NCI-H146 treated with DMSO at 0.1 percent for 48 hours (cell line): Measurements from ENCODE around the gene JUND.
A peak's percentile ranks its signal among the peaks of the same experiment; 100 is the strongest.

Experiments used
- DNase-seq: peaks from one replicate; lab custom pipeline; 2025; ENCODE audit not compliant: unreplicated experiment; lab: John Stamatoyannopoulos, UW

Gene JUND

DNA sequence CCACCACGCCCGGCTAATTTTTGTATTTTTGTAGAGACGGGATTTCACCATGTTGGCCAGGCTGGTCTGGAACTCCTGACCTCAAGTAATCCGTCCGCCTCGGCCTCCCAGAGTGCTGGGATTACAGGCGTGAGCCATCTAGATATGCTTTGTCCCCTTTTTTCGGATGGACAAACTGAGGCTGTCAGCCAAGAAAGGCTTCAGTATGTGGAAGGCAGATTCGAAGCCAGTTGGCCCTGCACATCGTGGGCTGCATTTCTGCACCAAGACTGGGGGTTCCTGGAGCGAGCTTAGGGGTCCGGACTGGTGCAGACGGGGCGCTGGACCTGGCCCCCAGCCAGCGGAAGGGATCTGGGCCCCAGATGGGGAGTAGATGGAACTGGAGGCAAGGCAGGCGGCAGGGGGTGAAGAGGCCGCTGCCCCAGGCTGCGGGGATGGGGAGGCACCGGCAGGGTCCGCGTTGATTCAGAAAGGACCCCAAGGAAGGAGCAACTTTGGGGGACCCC lies 9.7 kb upstream of the JUND start:
- no peak for DNase-seq

DNA sequence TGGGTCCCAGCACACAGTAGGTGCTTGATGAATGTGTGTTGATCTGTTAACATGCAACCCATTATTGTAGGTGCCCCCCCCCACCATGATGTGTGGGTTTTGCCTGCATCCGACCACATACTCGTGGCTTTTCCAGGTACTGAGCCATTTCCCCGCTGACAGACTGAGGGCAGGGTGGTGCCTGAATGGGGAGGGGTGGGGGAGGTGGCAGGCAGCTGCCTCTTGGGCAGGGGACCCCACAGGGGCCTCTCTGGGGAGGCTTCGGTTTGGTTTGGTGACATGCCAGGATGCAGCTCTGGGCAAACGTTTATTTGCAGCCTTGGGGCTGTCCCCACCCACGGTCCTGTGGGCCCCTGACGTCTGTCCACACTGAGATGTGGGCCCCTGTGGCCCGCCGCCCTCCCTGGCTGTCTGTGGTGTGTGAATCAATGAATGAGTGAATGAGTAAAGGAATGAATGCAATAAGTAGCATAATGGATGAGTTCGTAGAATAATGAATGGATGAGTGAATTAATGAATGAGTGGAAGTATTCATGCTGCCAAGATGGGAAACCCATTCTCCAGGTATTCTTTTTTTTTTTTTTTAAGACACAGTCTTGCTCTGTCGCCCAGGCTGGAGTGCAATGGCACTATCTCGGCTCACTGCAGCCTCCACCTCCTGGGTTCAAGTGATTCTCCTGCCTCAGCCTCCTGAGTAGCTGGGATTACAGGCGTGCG lies 9.0 kb upstream of the JUND start:
- no peak for DNase-seq

DNA sequence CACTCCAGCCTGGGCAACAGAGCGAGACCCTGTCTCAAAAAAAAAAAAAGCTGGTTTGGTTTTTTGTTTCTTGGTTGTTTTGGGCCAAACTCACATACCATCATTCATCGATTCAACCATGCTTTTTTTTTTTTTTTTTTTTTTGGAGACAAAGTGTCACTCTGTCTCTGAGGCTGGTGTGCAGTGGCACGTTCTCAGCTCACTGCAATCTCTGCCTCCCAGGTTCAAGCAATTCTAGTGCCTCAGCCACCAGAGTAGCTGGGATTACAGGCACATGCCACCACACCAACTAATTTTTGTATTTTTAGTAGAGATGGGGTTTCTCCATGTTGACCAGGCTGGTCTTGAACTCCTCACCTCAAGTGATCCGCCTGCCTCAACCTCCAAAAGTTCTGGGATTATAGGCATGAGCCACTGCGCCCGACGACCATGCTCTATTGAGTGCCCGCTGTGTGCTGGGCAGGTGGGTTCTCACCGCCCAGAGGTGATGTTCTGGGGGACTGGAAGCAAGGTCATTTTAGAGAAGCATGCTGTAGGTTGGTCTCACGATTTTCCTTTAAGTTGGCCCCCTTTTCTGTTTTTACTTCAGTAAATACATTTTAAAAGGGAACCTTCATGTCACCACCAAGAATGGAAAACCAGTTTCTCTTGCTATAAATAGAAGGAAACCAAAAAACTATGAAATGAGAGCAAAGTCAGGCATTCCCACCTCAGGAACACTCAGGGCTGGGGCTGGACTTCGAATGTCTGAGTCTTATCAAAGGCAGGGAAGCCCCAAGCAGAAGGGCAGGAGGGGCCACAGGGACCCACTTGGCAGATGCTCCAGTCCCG lies 8.3 kb upstream of the JUND start:
- no peak for DNase-seq

DNA sequence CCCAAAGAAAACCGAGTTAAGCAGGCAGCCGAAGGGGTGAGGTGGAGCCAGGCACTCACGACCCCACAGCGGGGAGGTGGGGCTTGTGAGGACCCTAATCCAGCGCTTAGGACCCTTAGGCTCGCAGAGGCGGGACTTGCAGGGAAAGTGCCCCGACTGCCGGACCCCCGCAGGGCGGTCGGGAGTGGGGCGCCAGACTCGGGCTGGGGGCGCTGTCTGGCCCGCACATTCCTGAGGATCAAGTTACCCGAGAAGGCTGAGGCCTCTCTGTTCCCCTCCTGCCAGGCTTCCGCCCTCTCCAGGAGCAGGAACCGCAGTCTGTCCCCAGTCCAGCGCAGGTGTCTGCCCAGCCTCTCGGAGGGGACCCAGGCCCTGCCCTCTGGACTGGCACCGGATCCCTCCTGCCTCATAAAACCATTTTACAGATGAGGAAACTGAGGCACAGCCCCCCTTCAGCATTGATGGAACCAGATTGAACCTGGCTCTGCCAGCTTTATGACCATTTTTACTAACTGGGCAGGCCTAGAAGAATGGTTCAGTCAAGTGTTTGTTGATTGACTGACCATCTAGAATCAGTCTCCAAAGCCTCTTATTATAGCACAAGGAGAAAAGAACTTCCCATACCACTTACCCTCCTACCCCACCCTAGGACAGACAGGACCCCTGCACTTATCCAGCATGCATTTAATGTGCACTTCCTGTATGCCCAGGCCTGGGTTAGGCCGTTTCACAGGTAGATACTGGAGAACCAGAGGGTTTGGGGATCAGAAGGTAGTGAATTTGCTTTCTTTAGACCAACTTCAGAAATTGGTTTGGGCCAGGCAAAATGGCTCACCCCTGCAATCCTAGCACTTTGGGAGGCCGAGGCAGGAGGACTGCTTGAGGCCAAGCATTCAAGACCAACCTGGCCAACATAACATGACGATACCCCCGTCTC lies 6.7 kb upstream of the JUND start:
- DNase-seq = no peak

DNA sequence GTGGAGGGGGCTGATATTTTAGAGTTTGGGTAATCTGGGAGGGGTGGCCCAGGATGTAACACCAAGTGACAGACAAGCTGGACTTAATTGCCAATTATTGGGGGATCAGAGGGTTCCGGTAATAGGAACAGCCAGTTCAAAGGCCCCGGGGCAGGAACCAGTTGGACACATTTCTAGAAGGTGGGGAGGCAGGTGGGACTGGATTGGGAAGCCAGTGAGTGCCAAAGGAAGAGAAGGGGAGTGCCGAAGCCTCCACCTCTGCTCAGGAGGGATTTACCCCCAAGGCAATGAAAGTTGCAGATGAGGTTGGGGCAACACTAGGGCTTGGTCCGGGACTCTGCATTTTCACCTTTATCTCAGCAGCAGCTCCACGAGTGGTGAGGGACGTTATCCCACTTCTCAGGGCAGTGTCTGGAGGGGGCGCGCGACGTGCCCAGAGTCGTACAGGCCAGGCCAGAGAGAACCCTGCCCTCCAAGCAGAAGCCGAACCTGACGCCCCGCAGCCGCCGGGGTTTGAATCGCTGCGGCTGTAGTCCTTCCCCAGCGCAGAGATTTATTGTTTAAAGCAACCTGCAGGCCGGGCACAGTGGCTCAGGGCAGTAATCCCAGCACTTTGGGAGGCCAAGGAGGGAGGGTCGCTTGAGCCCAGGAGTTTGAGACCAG lies 5.7 kb upstream of the JUND start:
- no peak for DNase-seq

DNA sequence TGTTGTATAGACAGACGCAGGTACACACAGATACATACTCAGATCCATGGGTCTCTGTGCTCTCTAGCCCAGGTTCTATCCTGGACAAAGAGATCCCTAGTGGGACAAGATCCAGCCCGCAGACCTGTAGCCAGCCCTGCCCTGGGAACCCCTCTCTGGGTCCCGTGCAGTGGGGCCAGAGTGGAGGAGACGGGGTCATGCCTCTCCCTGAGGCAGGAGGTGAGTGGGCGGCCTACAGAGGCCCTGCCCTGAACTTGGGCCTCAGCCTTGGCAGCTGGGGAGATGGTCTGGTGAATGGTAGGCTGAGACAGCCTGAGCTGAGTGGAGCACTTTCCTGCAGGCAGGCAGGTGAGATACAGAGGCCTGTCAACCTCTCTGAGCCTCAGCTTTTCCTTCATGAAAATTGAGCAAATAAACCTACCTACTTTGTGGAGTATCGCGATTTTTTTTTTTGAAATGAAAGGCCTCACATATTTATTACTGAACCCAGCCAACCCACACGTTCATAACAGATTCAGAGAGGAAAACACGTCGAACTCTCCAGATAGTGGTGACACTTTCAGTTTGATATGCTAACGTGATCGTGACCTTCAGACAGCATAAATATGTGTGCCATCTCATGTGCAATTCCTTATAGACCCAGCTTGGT lies 3.4 kb upstream of the JUND start:
- no peak for DNase-seq

DNA sequence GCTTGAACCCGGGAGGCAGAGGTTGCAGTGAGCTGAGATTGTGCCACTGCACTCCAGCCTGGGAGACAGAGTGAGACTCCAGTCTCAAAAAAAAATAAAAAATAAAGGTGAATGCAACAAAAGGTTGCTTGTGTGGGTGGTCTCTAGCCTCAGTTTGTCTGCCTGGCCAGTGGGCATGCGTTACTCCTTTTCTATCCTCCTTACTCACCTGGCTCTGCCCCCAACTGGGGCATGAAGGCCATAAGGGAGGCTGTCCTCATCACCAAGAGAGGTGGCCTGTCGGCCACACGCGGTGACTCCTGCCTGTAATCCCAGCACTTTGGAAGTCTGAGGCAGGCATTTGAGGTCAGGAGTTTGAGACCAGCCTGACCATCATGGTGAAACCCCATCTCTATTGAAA lies 1.9 kb upstream of the JUND start:
- no peak for DNase-seq

DNA sequence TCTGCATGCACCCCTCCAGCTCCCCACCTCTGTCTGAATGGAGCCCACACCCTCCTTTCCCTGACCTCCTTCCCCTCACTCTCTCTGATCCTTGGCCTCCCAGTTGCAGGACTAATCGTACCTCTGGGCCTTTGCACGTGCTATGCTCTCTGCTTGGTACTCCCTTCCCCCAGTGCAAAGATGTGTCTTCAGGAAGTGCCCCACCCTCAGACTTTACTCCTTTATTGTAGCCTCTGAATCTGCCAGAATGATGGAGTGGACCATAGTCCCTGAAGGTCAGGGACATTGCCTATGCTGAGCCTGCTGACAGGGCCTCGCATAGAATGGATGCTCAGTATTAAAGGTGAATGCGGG lies 1.3 kb upstream of the JUND start:
- DNase-seq = no peak

DNA sequence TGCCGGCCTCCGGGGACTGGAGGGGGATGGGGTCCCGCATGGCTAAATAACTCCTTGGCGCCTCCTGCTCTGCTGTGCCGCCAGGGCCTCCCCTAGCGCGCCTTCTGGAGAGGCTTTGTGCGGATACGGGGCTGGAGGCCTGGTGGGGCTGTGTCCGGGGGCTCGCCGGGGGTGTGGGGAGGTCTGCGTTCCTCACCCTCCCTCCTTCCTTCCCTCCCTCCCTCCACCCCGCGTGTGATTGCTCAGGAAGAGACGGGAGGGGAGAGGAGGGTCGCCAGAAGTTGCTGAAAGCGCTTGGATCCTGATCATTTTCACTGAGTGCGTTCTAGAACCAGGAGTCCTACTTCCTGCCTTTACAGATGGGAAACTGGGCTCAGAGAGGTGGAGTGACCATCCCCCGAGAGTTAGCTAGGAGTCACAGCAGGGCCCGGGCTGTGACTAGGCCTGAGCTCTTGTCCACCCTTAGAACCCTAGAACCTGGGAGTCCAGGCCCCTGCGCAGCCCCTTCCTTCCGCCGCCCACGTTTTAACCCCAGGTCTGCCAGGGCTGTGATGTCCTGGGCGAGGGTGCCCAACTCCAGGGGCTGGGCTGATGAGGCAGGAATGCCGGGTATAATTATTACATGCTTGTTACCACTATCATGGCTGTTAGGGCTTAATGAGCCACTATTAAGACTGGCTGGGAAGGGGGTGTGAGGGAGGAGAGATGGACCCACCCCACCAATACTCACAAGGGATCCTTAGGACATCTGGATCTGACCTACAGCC lies 782 bp upstream of the JUND start:
- peak; percentile 96 for DNase-seq

DNA sequence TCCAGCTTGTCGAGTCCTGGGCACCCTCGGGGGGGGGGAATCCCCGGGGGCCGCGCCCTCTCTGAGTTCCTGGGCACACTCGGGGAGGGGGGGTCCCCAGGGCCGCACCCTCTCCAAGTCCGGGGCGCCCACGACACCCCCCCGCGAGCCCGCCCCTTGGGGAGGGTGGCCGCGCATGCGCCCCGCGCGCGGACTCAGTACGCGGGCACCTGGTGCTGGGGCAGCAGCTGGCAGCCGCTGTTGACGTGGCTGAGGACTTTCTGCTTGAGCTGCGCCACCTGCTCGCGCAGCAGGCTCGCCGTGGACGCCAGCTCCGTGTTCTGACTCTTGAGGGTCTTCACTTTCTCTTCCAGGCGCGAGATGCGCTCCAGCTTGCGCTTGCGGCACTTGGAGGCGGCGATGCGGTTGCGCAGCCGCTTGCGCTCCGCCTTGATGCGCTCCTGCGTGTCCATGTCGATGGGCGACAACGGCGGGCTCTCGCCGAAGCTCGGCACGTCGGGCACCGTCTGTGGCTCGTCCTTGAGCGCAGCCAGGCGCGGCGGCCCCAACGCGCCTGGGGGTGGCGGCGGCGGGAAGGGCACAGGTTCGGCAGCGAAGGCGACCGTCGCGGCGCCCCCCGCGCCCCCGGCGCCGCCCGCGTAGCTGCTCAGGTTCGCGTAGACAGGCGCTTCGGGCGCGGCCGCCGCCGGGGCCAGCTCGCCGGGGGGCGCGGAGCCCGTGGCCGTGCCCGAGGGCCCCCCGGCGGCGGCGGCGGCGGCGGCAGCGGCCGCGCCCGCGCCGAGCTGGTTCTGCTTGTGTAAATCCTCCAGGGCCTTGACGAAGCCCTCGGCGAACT lies 958 bp downstream of the JUND start:
- DNase-seq = peak; percentile 75

DNA sequence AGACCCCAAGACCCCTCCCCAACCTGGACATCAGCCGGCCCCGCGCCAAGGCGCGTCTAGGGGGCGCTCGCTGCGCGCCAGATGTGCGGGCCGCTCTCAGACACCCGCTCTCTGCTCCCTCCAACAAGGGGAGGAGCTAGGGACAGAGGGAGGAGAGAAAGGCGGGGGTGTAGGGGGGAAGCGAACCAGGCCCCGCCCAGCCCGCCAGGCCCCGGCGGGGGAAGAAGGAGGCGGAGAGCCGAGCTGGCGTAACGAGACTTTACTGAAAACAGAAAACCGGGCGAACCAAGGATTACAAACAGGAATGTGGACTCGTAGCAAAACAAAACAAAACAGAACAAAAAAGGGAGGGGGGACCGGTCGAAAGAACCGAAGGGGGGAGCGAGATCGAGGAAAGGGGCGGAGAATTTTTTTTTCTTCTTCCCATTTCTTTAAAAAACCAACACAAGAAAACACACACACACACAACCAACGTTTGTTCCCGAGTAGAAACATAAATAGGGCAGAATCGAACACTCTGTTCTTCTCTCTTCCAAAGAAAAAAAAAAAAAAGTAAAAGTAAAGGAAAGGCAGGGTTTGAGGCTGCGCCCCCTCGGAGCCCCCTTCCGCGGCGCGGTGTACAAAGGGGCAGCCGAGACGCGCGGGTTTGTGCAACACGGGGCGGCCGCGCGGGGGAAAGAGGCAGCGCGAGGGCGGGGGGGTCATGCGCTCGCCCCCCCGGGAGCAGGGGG lies 1.7 kb downstream of the JUND start:
- peak; percentile 92 for DNase-seq

DNA sequence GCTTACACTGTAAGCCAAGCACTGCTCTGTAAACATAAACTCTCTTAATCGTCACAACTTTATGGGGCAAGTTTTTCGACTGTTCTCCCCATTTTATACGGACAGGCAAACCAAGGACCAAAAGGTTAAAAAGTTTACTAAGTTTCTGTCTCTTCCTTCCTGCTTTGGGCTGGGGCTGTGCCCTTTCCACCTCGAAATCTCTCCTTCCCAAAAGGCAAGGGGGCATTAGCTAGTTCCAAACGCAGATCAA lies 2.2 kb downstream of the JUND start:
- no peak for DNase-seq

DNA sequence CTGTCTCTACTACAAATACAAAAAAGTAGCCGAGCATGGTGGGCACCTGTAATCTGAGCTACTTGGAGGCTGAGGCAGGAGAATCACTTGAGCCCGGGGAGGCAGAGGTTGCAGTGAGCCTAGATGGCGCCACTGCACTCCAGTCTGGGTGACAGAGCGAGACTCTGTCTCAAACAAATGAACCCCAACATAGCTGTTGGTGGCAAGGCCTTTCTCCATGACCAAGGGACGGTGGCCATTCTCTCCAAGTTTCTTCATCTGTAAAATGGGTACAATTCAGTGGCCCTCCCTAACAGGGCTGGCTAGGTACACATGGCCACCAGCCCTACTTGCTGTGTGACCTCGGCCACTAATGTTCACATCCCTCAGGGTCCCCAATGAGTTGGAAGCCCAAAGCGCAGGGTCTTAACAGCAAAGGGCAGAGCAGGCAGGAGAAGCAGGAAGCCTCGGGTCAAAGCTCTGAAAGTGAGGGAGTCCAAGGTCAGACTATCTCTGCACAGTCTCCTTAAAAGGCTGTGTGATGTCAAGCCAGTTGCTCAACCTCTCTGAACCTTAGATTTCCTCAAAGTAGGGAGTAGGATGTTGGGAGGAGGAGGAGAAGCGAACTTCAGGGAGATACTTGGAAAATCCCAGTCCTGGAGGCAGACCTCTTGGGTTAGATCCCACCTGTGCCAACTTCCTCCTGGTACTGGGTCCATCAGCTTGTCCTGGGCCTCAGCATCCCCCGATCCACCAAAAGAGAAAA lies 2.7 kb downstream of the JUND start:
- DNase-seq = no peak

DNA sequence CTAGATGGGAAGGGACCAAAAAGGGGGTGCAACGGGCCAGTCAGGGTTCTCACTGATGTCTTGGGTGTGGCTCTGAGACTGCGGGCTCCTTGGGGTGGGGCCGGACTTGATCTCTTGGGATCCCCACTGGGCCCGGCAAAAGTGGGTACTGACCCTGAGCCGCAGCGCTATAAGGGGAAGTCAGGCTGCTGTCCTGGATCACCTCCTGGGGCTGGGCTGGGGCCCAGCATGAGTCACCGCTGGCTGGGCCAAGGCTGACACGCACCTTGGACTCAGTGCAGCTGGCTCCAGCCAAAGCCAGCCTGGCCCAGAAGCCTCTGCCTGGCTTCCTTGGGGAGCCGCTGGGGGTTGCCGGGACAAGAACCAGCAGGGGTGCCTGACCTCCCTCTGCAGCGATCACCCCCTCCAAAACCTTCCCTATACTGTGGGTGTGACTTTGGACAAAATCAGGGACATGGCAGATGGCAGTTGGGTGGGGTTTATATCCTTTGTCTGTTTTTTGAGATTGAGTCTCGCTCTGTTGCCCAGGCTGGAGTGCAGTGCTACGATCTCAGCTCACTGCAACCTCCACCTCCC lies 6.6 kb downstream of the JUND start:
- DNase-seq = no peak

DNA sequence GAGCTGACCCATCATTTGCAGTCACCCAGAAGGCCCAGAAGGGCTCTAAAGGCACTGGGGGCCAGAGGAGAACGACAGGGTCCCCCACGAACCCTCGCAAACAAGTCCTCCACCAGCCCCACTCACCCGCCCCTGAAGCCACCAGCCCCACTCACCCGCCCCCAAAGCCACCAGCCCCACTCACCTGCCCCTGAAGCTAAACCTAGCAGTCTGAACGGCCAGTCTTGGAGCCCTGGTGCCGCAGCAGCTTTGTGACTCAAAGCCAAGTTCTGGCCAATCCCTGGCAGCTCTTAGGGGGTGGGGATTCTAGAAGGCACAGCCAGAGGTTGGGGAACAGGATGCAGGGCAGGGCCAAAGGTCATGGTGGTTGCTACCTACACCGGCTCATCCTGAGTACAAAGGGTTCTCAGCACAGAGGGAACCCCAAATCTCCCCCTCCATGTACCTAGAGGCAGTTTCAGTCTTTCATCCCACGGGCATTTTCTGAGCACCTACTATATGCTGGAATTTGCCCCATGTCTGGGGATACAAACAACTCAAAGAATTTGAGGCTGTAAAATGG lies 7.1 kb downstream of the JUND start, which contains the start of gene IQCN:
IQCN (minus strand) TSS at position 234 of the 562 bp plus-strand sequence. CDS start 4,974 bp downstream, outside the sequence.
- DNase-seq = no peak

DNA sequence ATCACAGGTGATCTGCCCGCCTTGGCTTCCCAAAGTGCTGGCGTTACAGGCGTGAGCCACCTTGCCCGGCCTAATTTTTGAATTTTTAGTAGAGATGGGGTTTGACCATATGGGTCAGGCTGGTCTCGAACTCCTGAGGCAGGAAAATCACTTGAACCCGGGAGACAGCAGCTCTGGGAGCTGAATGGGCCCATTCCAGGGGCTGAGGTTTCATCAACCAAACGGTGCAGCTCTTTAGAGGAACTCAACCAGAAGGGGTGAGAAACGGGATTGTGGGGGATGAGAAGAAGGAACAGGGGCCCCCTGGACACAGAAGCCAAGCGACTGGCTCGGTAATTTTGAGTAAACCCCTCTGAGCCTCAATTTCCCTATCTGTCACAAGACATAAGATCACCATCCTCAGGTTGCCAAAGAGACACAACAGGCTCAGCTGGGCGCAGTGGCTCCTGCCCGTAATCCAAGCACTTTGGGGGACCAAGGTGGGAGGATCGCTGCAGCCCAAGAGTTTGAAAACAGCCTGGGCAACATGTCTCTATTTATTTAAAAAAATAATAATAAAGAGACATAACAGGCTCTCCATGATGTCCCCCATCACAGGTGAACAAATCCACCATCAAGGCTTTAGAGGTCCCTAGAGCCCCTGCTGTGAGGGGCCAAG lies 7.7 kb downstream of the JUND start:
- DNase-seq = no peak
